ENCODE data around the gene LMAN2.
"Not testable (repeated sequence)": the region's sequence is repeated elsewhere in the genome, so short reads cannot be mapped to it uniquely, and the experiment has no call there.

Gene LMAN2

GRCh38 chr5:177344891-177345290, 6.6 kb downstream of the LMAN2 start:
- DNase-seq = no peak

- no peak for DNase-seq
These were observed 7.7 kb downstream of the LMAN2 start for GRCh38 chr5:177343777-177344176.

GRCh38 chr5:177343000-177343399, 8.5 kb downstream of the LMAN2 start:
- DNase-seq = not testable (repeated sequence)

GRCh38 chr5:177339107-177339638, 12.3 kb downstream of the LMAN2 start:
- DNase-seq = no peak

- no peak for DNase-seq
These were observed 13.0 kb downstream of the LMAN2 start for GRCh38 chr5:177338251-177339106.

GRCh38 chr5:177336603-177337494, 14.6 kb downstream of the LMAN2 start:
- no peak for DNase-seq

GRCh38 chr5:177336112-177336511, 15.4 kb downstream of the LMAN2 start:
- DNase-seq = no peak

- DNase-seq = no peak
These were observed 15.8 kb downstream of the LMAN2 start for GRCh38 chr5:177335701-177336065.

- DNase-seq = no peak
These were observed 16.4 kb downstream of the LMAN2 start for GRCh38 chr5:177334781-177335700.

GRCh38 chr5:177334155-177334551, 17.3 kb downstream of the LMAN2 start:
- no peak for DNase-seq

- no peak for DNase-seq
These were observed 17.9 kb downstream of the LMAN2 start for GRCh38 chr5:177333420-177334154.

- DNase-seq = no peak
These were observed 18.6 kb downstream of the LMAN2 start for GRCh38 chr5:177332896-177333260.

GRCh38 chr5:177332031-177332895, 19.2 kb downstream of the LMAN2 start:
- DNase-seq = no peak

- no peak for DNase-seq
These were observed 20.3 kb downstream of the LMAN2 start for GRCh38 chr5:177330991-177331842.

GRCh38 chr5:177329883-177330282, 21.6 kb downstream of the LMAN2 start:
- DNase-seq = no peak

- no peak for DNase-seq
These were observed 22.8 kb downstream of the LMAN2 start for GRCh38 chr5:177328545-177329231.

- no peak for DNase-seq
These were observed 23.6 kb downstream of the LMAN2 start for GRCh38 chr5:177327539-177328522.

GRCh38 chr5:177325868-177326381, 25.5 kb downstream of the LMAN2 start:
- DNase-seq = no peak
